HL-60 (cell line): ENCODE results near the gene CTDP1.

Experiments used
- CTCF ChIP-seq: IDR thresholded peaks from one replicate; pipeline ENCODE4 v1.5.1; 2011; ENCODE audit warnings: low read length, control low read depth, inconsistent platforms; ENCODE audit not compliant: insufficient read depth
- REST ChIP-seq: IDR thresholded peaks from 2 replicates; pipeline ENCODE4 v1.6.1; 2012; ENCODE audit warnings: low read depth; ENCODE audit not compliant: insufficient replicate concordance

DNA sequence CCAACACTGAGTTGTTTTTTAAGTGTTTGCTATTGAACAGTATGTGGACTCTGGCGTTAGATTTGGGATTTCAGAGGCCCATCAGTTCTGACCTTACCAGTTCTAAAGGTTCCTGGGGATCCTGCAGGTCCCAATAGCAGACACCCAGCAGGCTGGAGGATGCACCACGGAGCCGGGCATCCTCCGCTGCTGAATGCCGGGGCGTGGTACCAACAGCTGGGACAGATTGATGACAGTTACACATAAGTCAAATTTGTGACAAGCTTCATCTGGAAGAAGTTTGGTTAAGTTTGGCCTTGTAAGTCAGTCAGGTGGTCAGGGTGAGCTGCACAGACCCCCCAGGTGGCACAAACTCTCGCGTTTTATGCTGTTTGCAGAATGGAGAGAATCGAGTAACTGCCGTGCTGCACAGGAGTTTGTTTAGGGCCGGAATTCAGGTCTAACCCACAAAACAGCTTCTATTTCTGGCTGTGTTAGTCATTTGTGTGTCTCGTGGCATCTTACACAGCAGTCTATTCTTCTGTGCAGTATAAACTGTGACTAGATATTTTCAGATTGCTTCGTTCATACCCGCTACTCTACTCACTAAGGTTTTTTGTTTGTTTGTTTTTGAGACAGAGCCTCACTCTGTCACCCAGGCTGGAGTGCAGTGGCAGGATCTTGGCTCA lies 19.2 kb downstream of the CTDP1 start:
- no peak for TF ChIP-seq REST
- no peak for TF ChIP-seq CTCF
